ENCODE data around the gene KCND1.

The KCND1 gene

DNA sequence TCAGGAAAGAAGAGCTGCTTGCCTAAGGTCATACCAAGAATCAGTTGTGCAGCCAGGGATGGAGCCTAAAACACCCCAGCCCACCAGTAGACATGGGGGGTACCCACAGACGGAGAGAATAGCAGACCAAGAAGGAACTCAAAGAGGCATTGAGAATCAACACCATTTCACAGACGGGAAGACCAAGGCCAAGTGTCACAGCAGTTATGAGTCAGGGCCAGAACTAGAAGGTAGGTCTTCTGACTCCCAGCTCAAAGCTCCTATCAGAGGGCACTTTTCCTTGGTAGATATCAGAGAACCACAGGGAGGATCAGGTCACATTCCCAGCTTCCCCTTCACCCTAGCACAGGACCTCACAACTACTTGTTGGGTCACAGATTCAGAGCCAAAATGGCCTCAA lies 28.7 kb downstream of the KCND1 start:
- POLR2A ChIA-PET: no interaction called here
- H3K9me3 ChIP-seq (ENCODE audit: control insufficient read depth, insufficient read depth, low read depth, low read length): no peaks in the 10 kb centered on the region
- H3K27ac ChIP-seq (ENCODE audit: extremely low read depth, low read depth, low read length): no peak overlapping the region
- H3K4me3 ChIP-seq (ENCODE audit: low read depth, low read length): no peak overlapping the region
- CTCF ChIA-PET: no interaction called here
- TF ChIP-seq, protein P1, sequence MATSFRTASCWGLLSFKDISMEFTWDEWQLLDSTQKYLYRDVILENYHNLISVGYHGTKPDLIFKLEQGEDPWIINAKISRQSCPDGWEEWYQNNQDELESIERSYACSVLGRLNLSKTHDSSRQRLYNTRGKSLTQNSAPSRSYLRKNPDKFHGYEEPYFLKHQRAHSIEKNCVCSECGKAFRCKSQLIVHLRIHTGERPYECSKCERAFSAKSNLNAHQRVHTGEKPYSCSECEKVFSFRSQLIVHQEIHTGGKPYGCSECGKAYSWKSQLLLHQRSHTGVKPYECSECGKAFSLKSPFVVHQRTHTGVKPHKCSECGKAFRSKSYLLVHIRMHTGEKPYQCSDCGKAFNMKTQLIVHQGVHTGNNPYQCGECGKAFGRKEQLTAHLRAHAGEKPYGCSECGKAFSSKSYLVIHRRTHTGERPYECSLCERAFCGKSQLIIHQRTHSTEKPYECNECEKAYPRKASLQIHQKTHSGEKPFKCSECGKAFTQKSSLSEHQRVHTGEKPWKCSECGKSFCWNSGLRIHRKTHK (tag by site-specific recombination; IDR thresholded peaks at IDR 0.05): no peak
- TF ChIP-seq MZF1 (tag by site-specific recombination; IDR thresholded peaks at IDR 0.05; ENCODE audit: borderline replicate concordance) (no peak), ZNF133 (tag by site-specific recombination; IDR thresholded peaks at IDR 0.05) (no peak), ZNF223 (tag by site-specific recombination; IDR thresholded peaks at IDR 0.05) (no peak), GLI4 (tag by site-specific recombination; IDR thresholded peaks at IDR 0.05) (no peak), SCRT1 (tag by site-specific recombination; IDR thresholded peaks at IDR 0.05; ENCODE audit: borderline replicate concordance) (no peak), YY1 (tag by site-specific recombination; IDR thresholded peaks at IDR 0.05) (no peak), ZNF660 (tag by site-specific recombination; IDR thresholded peaks at IDR 0.05) (no peak), ZNF140 (tag by site-specific recombination; IDR thresholded peaks at IDR 0.05) (no peak), SALL2 (tag by site-specific recombination; IDR thresholded peaks at IDR 0.05; ENCODE audit: borderline replicate concordance) (no peak), WT1 (tag by site-specific recombination; IDR thresholded peaks at IDR 0.05) (no peak)
- TF ChIP-seq, protein P2, sequence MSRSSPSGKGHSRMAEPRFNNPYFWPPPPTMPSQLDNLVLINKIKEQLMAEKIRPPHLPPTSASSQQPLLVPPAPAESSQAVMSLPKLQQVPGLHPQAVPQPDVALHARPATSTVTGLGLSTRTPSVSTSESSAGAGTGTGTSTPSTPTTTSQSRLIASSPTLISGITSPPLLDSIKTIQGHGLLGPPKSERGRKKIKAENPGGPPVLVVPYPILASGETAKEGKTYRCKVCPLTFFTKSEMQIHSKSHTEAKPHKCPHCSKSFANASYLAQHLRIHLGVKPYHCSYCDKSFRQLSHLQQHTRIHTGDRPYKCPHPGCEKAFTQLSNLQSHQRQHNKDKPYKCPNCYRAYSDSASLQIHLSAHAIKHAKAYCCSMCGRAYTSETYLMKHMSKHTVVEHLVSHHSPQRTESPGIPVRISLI (tag by site-specific recombination; IDR thresholded peaks at IDR 0.05): no peak
- TF ChIP-seq, protein P3, sequence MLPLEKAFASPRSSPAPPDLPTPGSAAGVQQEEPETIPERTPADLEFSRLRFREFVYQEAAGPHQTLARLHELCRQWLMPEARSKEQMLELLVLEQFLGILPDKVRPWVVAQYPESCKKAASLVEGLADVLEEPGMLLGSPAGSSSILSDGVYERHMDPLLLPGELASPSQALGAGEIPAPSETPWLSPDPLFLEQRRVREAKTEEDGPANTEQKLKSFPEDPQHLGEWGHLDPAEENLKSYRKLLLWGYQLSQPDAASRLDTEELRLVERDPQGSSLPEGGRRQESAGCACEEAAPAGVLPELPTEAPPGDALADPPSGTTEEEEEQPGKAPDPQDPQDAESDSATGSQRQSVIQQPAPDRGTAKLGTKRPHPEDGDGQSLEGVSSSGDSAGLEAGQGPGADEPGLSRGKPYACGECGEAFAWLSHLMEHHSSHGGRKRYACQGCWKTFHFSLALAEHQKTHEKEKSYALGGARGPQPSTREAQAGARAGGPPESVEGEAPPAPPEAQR (tag by site-specific recombination; IDR thresholded peaks at IDR 0.05): no peak
- TF ChIP-seq, protein P4, sequence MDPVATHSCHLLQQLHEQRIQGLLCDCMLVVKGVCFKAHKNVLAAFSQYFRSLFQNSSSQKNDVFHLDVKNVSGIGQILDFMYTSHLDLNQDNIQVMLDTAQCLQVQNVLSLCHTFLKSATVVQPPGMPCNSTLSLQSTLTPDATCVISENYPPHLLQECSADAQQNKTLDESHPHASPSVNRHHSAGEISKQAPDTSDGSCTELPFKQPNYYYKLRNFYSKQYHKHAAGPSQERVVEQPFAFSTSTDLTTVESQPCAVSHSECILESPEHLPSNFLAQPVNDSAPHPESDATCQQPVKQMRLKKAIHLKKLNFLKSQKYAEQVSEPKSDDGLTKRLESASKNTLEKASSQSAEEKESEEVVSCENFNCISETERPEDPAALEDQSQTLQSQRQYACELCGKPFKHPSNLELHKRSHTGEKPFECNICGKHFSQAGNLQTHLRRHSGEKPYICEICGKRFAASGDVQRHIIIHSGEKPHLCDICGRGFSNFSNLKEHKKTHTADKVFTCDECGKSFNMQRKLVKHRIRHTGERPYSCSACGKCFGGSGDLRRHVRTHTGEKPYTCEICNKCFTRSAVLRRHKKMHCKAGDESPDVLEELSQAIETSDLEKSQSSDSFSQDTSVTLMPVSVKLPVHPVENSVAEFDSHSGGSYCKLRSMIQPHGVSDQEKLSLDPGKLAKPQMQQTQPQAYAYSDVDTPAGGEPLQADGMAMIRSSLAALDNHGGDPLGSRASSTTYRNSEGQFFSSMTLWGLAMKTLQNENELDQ (tag by site-specific recombination; IDR thresholded peaks at IDR 0.05; ENCODE audit: low read depth): no peak
- TF ChIP-seq, protein P5, sequence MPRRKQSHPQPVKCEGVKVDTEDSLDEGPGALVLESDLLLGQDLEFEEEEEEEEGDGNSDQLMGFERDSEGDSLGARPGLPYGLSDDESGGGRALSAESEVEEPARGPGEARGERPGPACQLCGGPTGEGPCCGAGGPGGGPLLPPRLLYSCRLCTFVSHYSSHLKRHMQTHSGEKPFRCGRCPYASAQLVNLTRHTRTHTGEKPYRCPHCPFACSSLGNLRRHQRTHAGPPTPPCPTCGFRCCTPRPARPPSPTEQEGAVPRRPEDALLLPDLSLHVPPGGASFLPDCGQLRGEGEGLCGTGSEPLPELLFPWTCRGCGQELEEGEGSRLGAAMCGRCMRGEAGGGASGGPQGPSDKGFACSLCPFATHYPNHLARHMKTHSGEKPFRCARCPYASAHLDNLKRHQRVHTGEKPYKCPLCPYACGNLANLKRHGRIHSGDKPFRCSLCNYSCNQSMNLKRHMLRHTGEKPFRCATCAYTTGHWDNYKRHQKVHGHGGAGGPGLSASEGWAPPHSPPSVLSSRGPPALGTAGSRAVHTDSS (tag by site-specific recombination; IDR thresholded peaks at IDR 0.05): no peak
- no peaks in the 10 kb centered on the region for H3K4me1 ChIP-seq (ENCODE audit: control insufficient read depth, insufficient read depth, low read length)
- peaks cover 0 to 67% of the 10 kb centered on the region in 2 experiments; a peak in 2 of 3 replicates for H3K36me3 ChIP-seq (ENCODE audit: control insufficient read depth in 2 of 2, insufficient read depth in 1 of 2, low read length in 2 of 2)

DNA sequence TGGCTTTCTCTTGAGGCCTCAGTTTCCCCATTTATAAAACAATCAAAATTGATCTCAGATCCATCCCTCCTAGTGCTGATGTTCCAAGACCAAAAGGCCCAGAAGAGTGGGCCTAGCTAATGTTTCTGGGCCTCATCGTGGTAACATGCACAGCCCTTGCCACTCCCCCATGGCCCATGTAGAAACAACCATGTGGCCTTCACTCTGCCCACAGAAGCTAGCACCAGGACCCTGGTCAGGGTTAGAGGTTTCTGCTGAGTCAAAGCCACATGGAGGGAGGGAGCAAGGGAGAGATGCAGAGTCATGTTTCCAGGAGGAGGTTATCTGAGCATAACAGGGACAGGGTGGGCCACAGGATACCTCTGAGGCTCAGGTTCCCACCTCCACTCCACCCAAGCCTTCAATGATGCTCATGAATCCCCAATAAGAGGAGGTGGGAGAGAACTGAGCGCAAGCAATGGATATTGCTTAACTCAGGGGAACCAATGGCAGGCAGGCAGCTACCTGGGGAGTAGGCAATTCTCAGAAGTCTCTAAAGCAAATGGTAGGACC lies 31.2 kb downstream of the KCND1 start:
- Histone ChIP-seq H3K36me3 (ENCODE audit: control insufficient read depth in 2 of 2, insufficient read depth in 1 of 2, low read length in 2 of 2) (peaks cover 0 to 83% of the 10 kb centered on the region in 2 experiments; a peak in 2 of 3 replicates), H3K4me3 (ENCODE audit: low read depth, low read length) (no peak overlapping the region), H3K27ac (ENCODE audit: extremely low read depth, low read depth, low read length) (no peak overlapping the region), H3K9me3 (ENCODE audit: control insufficient read depth, insufficient read depth, low read depth, low read length) (no peaks in the 10 kb centered on the region), H3K4me1 (ENCODE audit: control insufficient read depth, insufficient read depth, low read length) (no peaks in the 10 kb centered on the region)
- ChIA-PET CTCF (interaction anchor here (1.3 kb wide), 1 partner anchor 15 kb away, joined by 3 read pairs; no protein-coding TSS in a partner anchor), POLR2A (interaction anchor here (0.7 kb wide), 1 partner anchor 18 kb away, joined by 6 read pairs; no protein-coding TSS in a partner anchor)
- no peak for TF ChIP-seq YY1 (tag by site-specific recombination; IDR thresholded peaks at IDR 0.05)
- TF ChIP-seq, protein P6, sequence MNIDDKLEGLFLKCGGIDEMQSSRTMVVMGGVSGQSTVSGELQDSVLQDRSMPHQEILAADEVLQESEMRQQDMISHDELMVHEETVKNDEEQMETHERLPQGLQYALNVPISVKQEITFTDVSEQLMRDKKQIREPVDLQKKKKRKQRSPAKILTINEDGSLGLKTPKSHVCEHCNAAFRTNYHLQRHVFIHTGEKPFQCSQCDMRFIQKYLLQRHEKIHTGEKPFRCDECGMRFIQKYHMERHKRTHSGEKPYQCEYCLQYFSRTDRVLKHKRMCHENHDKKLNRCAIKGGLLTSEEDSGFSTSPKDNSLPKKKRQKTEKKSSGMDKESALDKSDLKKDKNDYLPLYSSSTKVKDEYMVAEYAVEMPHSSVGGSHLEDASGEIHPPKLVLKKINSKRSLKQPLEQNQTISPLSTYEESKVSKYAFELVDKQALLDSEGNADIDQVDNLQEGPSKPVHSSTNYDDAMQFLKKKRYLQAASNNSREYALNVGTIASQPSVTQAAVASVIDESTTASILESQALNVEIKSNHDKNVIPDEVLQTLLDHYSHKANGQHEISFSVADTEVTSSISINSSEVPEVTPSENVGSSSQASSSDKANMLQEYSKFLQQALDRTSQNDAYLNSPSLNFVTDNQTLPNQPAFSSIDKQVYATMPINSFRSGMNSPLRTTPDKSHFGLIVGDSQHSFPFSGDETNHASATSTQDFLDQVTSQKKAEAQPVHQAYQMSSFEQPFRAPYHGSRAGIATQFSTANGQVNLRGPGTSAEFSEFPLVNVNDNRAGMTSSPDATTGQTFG (tag by site-specific recombination; IDR thresholded peaks at IDR 0.05; ENCODE audit: borderline replicate concordance): no peak
- no peak for TF ChIP-seq ZNF221 (tag by site-specific recombination; IDR thresholded peaks at IDR 0.05; ENCODE audit: borderline replicate concordance)
- TF ChIP-seq ZFP41 (tag by site-specific recombination; IDR thresholded peaks at IDR 0.05; ENCODE audit: borderline replicate concordance): no peak
- TF ChIP-seq ZNF24 (tag by site-specific recombination; IDR thresholded peaks at IDR 0.05): no peak
- TF ChIP-seq EGR2 (tag by site-specific recombination; IDR thresholded peaks at IDR 0.05; ENCODE audit: low read depth): no peak
- no peak for TF ChIP-seq SETDB1 (IDR thresholded peaks at IDR 0.05; ENCODE audit: insufficient read length, low read length)
- no peak for TF ChIP-seq ZNF830 (tag by site-specific recombination; IDR thresholded peaks at IDR 0.05; ENCODE audit: low read depth)
- no peak for TF ChIP-seq KLF7 (tag by site-specific recombination; IDR thresholded peaks at IDR 0.05; ENCODE audit: borderline replicate concordance)

All from HEK293 (cell line).